Spleen (tissue), 11 donors: ENCODE results near the gene RPS6KA2. TPM values are rescaled to one million over a fixed set of nuclear protein-coding genes. Genes with fewer than 3 reads are reported as not detected.

Source experiments
- DNase-seq: peaks from one replicate; pipeline ENCODE4 v3.0.0-alpha.2; 2020
- H3K27ac ChIP-seq, 8 donors: fragments of 200-600 bp; sonication (generic) in 7 of 8; 1 replicate in 4 of 8; 2 replicates in 4 of 8; pipeline versions ENCODE4 v1.5.0 to v1.8.0; 2016 to 2021; ENCODE audit warnings: inconsistent platforms in 4 of 8, mild to moderate bottlenecking in 4 of 8, moderate library complexity in 1 of 8
- H3K27me3 ChIP-seq, 7 donors: fragments of 200-600 bp; sonication (generic) in 6 of 7; replicated peaks in 1 of 7; 1 replicate in 4 of 7; 2 replicates in 3 of 7; pipeline versions ENCODE4 v1.5.0 to v1.8.0; 2016 to 2021; ENCODE audit warnings: inconsistent platforms in 3 of 7, mild to moderate bottlenecking in 1 of 7
- H3K36me3 ChIP-seq, 6 donors: fragments of 200-600 bp; sonication (generic) in 5 of 6; 1 replicate in 4 of 6; 2 replicates in 2 of 6; pipeline versions ENCODE4 v1.5.0 to v1.8.0; 2016 to 2021; ENCODE audit warnings: inconsistent platforms in 2 of 6
- H3K4me1 ChIP-seq, 6 donors: fragments of 200-600 bp; sonication (generic) in 5 of 6; 1 replicate in 3 of 6; 2 replicates in 3 of 6; pipeline versions ENCODE4 v1.5.0 to v1.8.0; 2016 to 2021; ENCODE audit warnings: inconsistent platforms in 3 of 6
- H3K4me3 ChIP-seq, 8 donors: fragments of 200-600 bp; sonication (generic) in 7 of 8; 1 replicate in 4 of 8; 2 replicates in 4 of 8; pipeline versions ENCODE4 v1.5.0 to v1.8.0; 2016 to 2021; ENCODE audit warnings: inconsistent platforms in 4 of 8, mild to moderate bottlenecking in 4 of 8, moderate library complexity in 2 of 8
- H3K9me3 ChIP-seq, 8 donors: fragments of 200-600 bp; sonication (generic) in 7 of 8; 1 replicate in 4 of 8; 2 replicates in 4 of 8; pipeline versions ENCODE4 v1.5.0 to v1.8.0; 2016 to 2021; ENCODE audit warnings: inconsistent platforms in 4 of 8
- POLR2A ChIP-seq, 3 donors: fragments of 450-650 bp; IDR thresholded peaks; one replicate each; pipeline ENCODE4 v1.5.1; 2017; ENCODE audit warnings: antibody characterized with exemption in 3 of 3, mild to moderate bottlenecking in 1 of 3
- POLR2AphosphoS5 ChIP-seq, 3 donors: sonication (generic); formaldehyde crosslinking; IDR thresholded peaks; one replicate each; pipeline ENCODE4 v1.5.1; 2017; ENCODE audit warnings: antibody characterized with exemption in 3 of 3
- WGBS, 5 donors: extraction: QIAGEN DNeasy Blood & Tissue Kit in 3 of 5; methylation state at CpG; one replicate each; pipeline versions ENCODE4 v1.1.5 to v1.1.7; 2013 to 2018; 5-methylcytosine and 5-hydroxymethylcytosine counted together
- intact Hi-C: fragments of 100-400 bp; cut with DNase I; formaldehyde crosslinking; loops from one replicate; pipeline ENCODE4 v1.15.0; 2023; ENCODE audit warnings: low total_unique reads
- polyA plus RNA-seq, 3 donors: library from polyadenylated mRNA; stranded (reverse); fragments of 200-250 nt; gene quantifications; one replicate each; pipeline ENCODE4 v1.2.1, GENCODE V29; 2013
- total RNA-seq, 7 donors: library from RNA; depleted of rRNA in 3 of 7; stranded (reverse); fragments of >200 nt in 3 of 7; fragmentation: NEBNext Ultra II Directional in 4 of 7; extraction: Animal tissue kit (Norgen Biotek cat#: 25700) in 4 of 7; gene quantifications; one replicate each; pipeline versions ENCODE4 v1.1.0 to v1.2.1, GENCODE V29; 2016 to 2021
- TF ChIP-seq, protein P1 (sequence below), 11 experiments: fragments of 200-600 bp in 7 of 11; fragments of 450-650 bp in 4 of 11; sonication (generic) in 4 of 11; IDR thresholded peaks in 8 of 11; conservative IDR thresholded peaks in 3 of 11; 1 replicate in 7 of 11; 2 replicates in 4 of 11; pipeline versions ENCODE4 v1.4.0 to v1.8.0; 2016 to 2021; ENCODE audit warnings: antibody characterized with exemption in 11 of 11, inconsistent platforms in 4 of 11, mild to moderate bottlenecking in 1 of 11
- donor health status: healthy with polysubstance abuse.
- donor health status: DM: no; HTN: no; CAD: no; lungs with moderate emphysema.
- donor health status: DM: no; HTN: no; CAD: no.
- donor health status: Bipolar disorder and iron deficiency.
- donor health status: healthy.
- donor health status: DM: no; HTN: no; CAD: no.
- donor health status: DM: yes; HTN: yes; CAD: no.

The RPS6KA2 gene
- total and polyA plus RNA-seq, 10 donors: 7.6 to 123 (median 58.1) TPM

DNA sequence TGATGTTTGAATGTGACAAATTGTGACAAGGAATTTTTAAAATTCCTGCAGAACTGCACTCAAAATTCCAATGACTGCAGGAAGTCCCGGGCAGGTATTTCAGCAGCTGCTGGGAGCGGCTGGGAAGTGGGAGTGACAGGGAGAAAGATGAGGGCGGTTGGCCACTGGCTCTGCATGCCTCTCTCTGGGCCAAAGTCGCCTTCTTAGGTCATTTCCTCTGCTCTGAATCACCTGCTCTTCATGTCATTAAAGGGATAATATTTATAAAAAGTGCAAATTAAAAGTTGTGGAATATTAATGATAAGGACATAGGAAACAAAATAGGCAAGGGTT is 84.5 kb downstream of the RPS6KA2 start:
- H3K27ac ChIP-seq: peak overlapping the region in 1 of 8 donors; percentile 73

GRCh38 chr6:166541876-166542579 is 85.0 kb downstream of the RPS6KA2 start:
- 70 to 83% (median 76%) methylated on average over 12 of the region's 12 CpGs for WGBS, 5 donors
- Histone ChIP-seq H3K36me3 (peaks cover 0 to 35% (median 3%) of the 10 kb centered on the region in 6 donors), H3K4me1 (peaks cover 4 to 30% (median 21%) of the 10 kb centered on the region in 6 donors), H3K27ac (peak overlapping the region in 5 of 8 donors; percentile 25 to 73 (median 51)), H3K4me3 (peak overlapping the region in 2 of 8 donors; percentile 20 to 53), H3K27me3 (no peaks in the 10 kb centered on the region), H3K9me3 (no peaks in the 10 kb centered on the region)
- intact Hi-C loops: no loop called here
- DNase-seq: no peak
- no peak for TF ChIP-seq POLR2A (IDR thresholded peaks at IDR 0.05)
- TF ChIP-seq, protein P1, sequence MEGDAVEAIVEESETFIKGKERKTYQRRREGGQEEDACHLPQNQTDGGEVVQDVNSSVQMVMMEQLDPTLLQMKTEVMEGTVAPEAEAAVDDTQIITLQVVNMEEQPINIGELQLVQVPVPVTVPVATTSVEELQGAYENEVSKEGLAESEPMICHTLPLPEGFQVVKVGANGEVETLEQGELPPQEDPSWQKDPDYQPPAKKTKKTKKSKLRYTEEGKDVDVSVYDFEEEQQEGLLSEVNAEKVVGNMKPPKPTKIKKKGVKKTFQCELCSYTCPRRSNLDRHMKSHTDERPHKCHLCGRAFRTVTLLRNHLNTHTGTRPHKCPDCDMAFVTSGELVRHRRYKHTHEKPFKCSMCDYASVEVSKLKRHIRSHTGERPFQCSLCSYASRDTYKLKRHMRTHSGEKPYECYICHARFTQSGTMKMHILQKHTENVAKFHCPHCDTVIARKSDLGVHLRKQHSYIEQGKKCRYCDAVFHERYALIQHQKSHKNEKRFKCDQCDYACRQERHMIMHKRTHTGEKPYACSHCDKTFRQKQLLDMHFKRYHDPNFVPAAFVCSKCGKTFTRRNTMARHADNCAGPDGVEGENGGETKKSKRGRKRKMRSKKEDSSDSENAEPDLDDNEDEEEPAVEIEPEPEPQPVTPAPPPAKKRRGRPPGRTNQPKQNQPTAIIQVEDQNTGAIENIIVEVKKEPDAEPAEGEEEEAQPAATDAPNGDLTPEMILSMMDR (IDR thresholded peaks at IDR 0.05 in 8 of 11, conservative IDR thresholded peaks at IDR 0.05 in 3 of 11): no peak
- no peak for TF ChIP-seq POLR2AphosphoS5 (IDR thresholded peaks at IDR 0.05)

More for the DNA sequence above, 84.5 kb downstream of the RPS6KA2 start:
- no peak for DNase-seq
- peaks cover 4 to 30% (median 21%) of the 10 kb centered on the region in 6 donors for H3K4me1 ChIP-seq
- H3K4me3 ChIP-seq: no peak overlapping the region
- no peak for TF ChIP-seq POLR2A (IDR thresholded peaks at IDR 0.05)
- no peak for TF ChIP-seq POLR2AphosphoS5 (IDR thresholded peaks at IDR 0.05)
- TF ChIP-seq, protein P1 (IDR thresholded peaks at IDR 0.05 in 8 of 11, conservative IDR thresholded peaks at IDR 0.05 in 3 of 11): no peak
- WGBS, 5 donors: 59 to 70% (median 67%) methylated on average over 4 of the region's 4 CpGs
- intact Hi-C loops: no loop called here
- H3K9me3 ChIP-seq: no peaks in the 10 kb centered on the region
- no peaks in the 10 kb centered on the region for H3K27me3 ChIP-seq
- peaks cover 0 to 33% (median 2%) of the 10 kb centered on the region in 6 donors for H3K36me3 ChIP-seq

DNA sequence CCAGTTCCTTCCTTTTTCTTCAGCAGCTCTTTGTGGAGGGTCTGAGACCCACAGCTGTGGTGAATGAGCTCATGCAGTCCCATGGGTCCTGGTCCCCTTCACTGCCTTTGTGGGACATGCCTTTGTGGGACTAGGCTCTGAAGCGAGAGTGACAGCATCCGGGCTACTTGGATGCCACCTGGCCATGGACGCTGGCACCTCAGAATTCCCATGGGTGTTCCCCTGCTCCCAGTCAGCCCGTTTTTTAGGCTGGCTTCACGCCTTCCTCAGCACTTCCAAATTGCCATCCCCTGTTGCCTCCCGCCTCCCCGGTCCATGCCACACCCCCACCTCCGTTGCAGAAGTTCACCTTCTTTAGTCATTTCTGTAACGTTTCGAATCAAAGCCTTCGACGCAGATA is 85.7 kb downstream of the RPS6KA2 start:
- TF ChIP-seq POLR2AphosphoS5 (IDR thresholded peaks at IDR 0.05) (no peak), POLR2A (IDR thresholded peaks at IDR 0.05) (no peak)
- TF ChIP-seq, protein P1 (IDR thresholded peaks at IDR 0.05 in 8 of 11, conservative IDR thresholded peaks at IDR 0.05 in 3 of 11): no peak
- Histone ChIP-seq H3K4me3 (peak overlapping the region in 4 of 8 donors; percentile 11 to 53 (median 19)), H3K27ac (peak overlapping the region in 7 of 8 donors; percentile 10 to 73 (median 36))

GRCh38 chr6:166540631-166541331 is 86.3 kb downstream of the RPS6KA2 start:
- Histone ChIP-seq H3K9me3 (no peaks in the 10 kb centered on the region), H3K4me3 (peak overlapping the region in 4 of 8 donors; percentile 11 to 53 (median 19)), H3K4me1 (peaks cover 4 to 30% (median 21%) of the 10 kb centered on the region in 6 donors), H3K36me3 (peaks cover 0 to 44% (median 8%) of the 10 kb centered on the region in 6 donors), H3K27ac (peak overlapping the region in 7 of 8 donors; percentile 10 to 73 (median 36)), H3K27me3 (no peaks in the 10 kb centered on the region)
- intact Hi-C loops: no loop called here
- DNase-seq: no peak
- TF ChIP-seq, protein P1 (IDR thresholded peaks at IDR 0.05 in 8 of 11, conservative IDR thresholded peaks at IDR 0.05 in 3 of 11): no peak
- no peak for TF ChIP-seq POLR2A (IDR thresholded peaks at IDR 0.05)
- peak in 1 of 3 donors; percentile 57 for TF ChIP-seq POLR2AphosphoS5 (IDR thresholded peaks at IDR 0.05)
- WGBS, 5 donors: 54 to 63% (median 60%) methylated on average over 18 of the region's 18 CpGs

More for the DNA sequence above, 85.7 kb downstream of the RPS6KA2 start:
- intact Hi-C loops: no loop called here
- Histone ChIP-seq H3K36me3 (peaks cover 0 to 39% (median 6%) of the 10 kb centered on the region in 6 donors), H3K27me3 (no peaks in the 10 kb centered on the region), H3K4me1 (peaks cover 4 to 30% (median 21%) of the 10 kb centered on the region in 6 donors), H3K9me3 (no peaks in the 10 kb centered on the region)
- 74 to 86% (median 79%) methylated on average over 12 of the region's 12 CpGs for WGBS, 5 donors
- DNase-seq: no peak
